Bladder microvascular endothelial cell (primary cell): Measurements from ENCODE around the gene PXDN. TPM values are rescaled to one million over a fixed set of nuclear protein-coding genes. Genes with fewer than 3 reads are reported as not detected.

Source experiments
- total RNA-seq: library from RNA; depleted of rRNA; stranded (reverse); fragments of >200 nt; gene quantifications from 2 replicates; pipeline ENCODE4 v1.2.3, GENCODE V29; 2014

Gene PXDN
- 415 and 652 TPM in 2 replicates for total RNA-seq

GRCh38 chr2:1744446-1745170 is at the start of gene PXDN:
PXDN (minus strand) TSS chr2:1744515; CDS start chr2:1744455, 60 bp downstream.

